ENCODE data around the gene RNASE9. TPM values are rescaled to one million over a fixed set of nuclear protein-coding genes. Genes with fewer than 3 reads are reported as not detected.

Gene RNASE9
- total RNA-seq (ENCODE audit: low replicate concordance) = not detected in 2 replicates

DNA sequence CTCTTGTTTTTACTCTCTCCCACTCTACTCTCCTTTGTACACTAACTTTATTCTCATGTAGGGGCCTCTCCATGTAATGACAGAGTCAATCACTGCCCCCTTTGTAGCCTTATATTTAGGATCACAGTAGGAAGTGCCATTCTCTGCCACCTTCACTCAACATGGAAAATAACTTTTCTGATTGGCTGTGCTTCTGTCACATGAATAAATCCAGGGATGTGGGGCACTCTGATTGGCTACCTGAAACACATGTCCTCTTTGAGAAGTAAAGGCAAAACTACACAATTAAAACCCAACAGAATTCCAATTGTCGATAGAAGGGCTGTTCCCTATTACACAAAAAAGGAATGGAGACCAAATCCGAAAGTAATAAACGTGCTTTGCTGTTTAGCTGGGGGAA lies at the start of gene RNASE9:
TSS of gene RNASE9 (minus strand) at position 87 of the 400 bp plus-strand sequence.

DNA sequence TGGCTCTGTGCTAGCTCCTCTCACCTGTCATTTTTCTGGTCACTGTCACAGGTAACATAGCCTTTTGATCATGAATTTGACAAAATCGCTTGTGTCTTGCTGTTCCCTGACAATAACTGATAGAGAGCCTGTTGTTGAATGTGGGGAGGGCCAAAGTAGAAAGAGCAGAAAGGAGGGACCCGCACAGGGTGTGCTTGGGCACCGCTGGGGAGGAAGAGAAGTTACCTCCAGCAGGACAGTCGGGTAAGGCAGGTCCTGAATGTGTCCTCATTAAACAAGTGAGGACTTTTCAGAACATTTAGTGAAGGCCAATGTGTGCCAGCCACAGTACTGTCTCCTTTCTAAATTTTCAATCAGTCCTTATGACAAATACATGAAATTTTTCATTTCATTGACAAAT lies 30.4 kb upstream of the RNASE9 start, which contains the start of gene RNASE12:
TSS of gene RNASE12 (minus strand) at position 142 of the 400 bp plus-strand sequence. CDS start 653 bp downstream, outside the sequence.

DNA sequence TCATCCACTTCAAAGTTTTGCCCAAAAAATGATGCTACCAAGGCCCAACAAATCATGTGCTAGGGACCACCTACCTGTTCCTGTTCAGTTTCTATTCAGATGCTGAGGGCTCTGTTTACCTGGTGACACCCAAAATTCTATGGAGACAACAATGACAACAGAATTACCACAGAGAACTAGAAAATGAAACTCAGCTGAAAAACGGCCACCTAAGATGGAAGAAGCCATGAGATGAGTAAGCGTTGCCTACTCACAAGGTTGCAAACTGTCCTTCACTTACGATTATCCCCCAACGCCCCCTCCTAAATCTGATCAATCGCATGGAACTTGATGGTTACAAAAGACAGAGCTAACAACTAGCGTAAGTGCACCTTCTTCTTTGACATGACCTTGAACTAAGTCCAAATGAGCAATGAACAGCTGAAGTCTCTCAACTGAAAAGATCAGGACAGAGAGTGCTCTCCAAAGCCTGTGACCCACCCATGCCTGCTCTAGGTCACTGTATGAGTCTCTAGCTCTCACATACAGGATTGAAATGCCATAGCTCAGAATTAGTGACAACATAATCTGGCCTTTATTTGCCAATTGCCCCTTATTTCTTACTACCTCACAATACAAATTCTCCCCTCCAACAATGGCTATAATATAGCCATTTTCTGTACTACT lies 26.8 kb upstream of the RNASE9 start, which contains the start of gene RNASE11:
TSS of gene RNASE11 (minus strand) at position 513 of the 666 bp plus-strand sequence.

Other genes starting within 250 kb of the RNASE9 start
- gene CCNB1IP1, start 227.8 kb downstream of the RNASE9 start, total RNA-seq (ENCODE audit: low replicate concordance) = 31.5 and 46.5 TPM in 2 replicates
- 5.5 and 6.7 TPM in 2 replicates for gene PARP2, start 217.4 kb downstream of the RNASE9 start, total RNA-seq (ENCODE audit: low replicate concordance)
- 13.6 and 13.8 TPM in 2 replicates for gene TEP1, start 147.5 kb downstream of the RNASE9 start, total RNA-seq (ENCODE audit: low replicate concordance)
- 0.23 TPM in 1 of 2 replicates, not detected in the other for gene KLHL33, start 124.9 kb downstream of the RNASE9 start, total RNA-seq (ENCODE audit: low replicate concordance)
- 23.1 and 32.9 TPM in 2 replicates for gene OSGEP, start 106.2 kb downstream of the RNASE9 start, total RNA-seq (ENCODE audit: low replicate concordance)
- 74.9 and 95.9 TPM in 2 replicates for gene APEX1, start 105.8 kb downstream of the RNASE9 start, total RNA-seq (ENCODE audit: low replicate concordance)
- gene PIP4P1, start 99.6 kb downstream of the RNASE9 start, total RNA-seq (ENCODE audit: low replicate concordance) = 17.0 and 19.8 TPM in 2 replicates
- 26.4 and 48.6 TPM in 2 replicates for gene PNP, start 91.6 kb downstream of the RNASE9 start, total RNA-seq (ENCODE audit: low replicate concordance)
- not detected in 2 replicates for gene RNASE10, start 55.5 kb downstream of the RNASE9 start, total RNA-seq (ENCODE audit: low replicate concordance)
- not detected in 2 replicates for gene RNASE11, start 27.0 kb upstream of the RNASE9 start, total RNA-seq (ENCODE audit: low replicate concordance)
- gene RNASE12, start 30.3 kb upstream of the RNASE9 start, total RNA-seq (ENCODE audit: low replicate concordance) = not detected in 2 replicates
- not detected in 2 replicates for gene OR6S1, start 80.6 kb upstream of the RNASE9 start, total RNA-seq (ENCODE audit: low replicate concordance)
- 20.3 and 46.0 TPM in 2 replicates for gene RNASE4, start 123.5 kb upstream of the RNASE9 start, total RNA-seq (ENCODE audit: low replicate concordance)
- gene ANG, start 127.7 kb upstream of the RNASE9 start, total RNA-seq (ENCODE audit: low replicate concordance) = 8.0 and 8.1 TPM in 2 replicates
- gene EDDM3A, start 184.8 kb upstream of the RNASE9 start, total RNA-seq (ENCODE audit: low replicate concordance) = not detected in 2 replicates
- gene EDDM3B, start 207.4 kb upstream of the RNASE9 start, total RNA-seq (ENCODE audit: low replicate concordance) = not detected in 2 replicates
- not detected in 2 replicates for gene RNASE6, start 220.2 kb upstream of the RNASE9 start, total RNA-seq (ENCODE audit: low replicate concordance)
- gene RNASE1, start 241.8 kb upstream of the RNASE9 start, total RNA-seq (ENCODE audit: low replicate concordance) = 0.75 and 0.82 TPM in 2 replicates

All from smooth muscle cell of the coronary artery (primary cell).